PC-9 (cell line): ENCODE results near the gene AMBRA1. TPM values are rescaled to one million over a fixed set of nuclear protein-coding genes. Genes with fewer than 3 reads are reported as not detected.
A peak's percentile ranks its signal among the peaks of the same experiment; 100 is the strongest.
"Not testable (repeated sequence)": the region's sequence is repeated elsewhere in the genome, so short reads cannot be mapped to it uniquely, and the experiment has no call there.

Source experiments
- BruUV-seq: library from RNA; stranded (reverse); fragments of 400-500 nt; replicated peaks from 2 replicates; lab custom pipeline; 2021; lab: Mats Ljungman, UMichigan
- CTCF ChIA-PET: fragments of 300-600 bp; sonication (Branson Sonifier 250); formaldehyde crosslinking; loops from one replicate; lab custom pipeline; 2022; ENCODE audit warnings: antibody characterized with exemption; lab: Charles Lee
- POLR2A ChIA-PET: fragments of 300-600 bp; sonication (Branson Sonifier 250); formaldehyde crosslinking; loops from one replicate; lab custom pipeline; 2022; ENCODE audit warnings: antibody characterized with exemption; ENCODE audit not compliant: unreplicated experiment; lab: Charles Lee
- DNase-seq, 2 experiments: peaks; one replicate each; pipeline versions ENCODE4 v3.0.0 to v3.0.0-alpha.2; 2015 to 2022; ENCODE audit warnings: mixed read lengths in 1 of 2
- H2AFZ ChIP-seq: fragments of 200-600 bp; sonication (generic); 2 replicates; pipeline ENCODE4 v1.8.1; 2017; ENCODE audit warnings: antibody characterized with exemption
- H3F3A ChIP-seq: fragments of 200-600 bp; sonication (generic); 2 replicates; pipeline ENCODE4 v1.8.1; 2017; ENCODE audit warnings: antibody characterized with exemption, mild to moderate bottlenecking, low read depth; ENCODE audit not compliant: insufficient read depth
- H3K27ac ChIP-seq: fragments of 200-600 bp; sonication (generic); 2 replicates; pipeline ENCODE4 v1.6.1; 2016; ENCODE audit warnings: mixed run types
- H3K27me3 ChIP-seq: fragments of 200-600 bp; sonication (generic); 2 replicates; pipeline ENCODE4 v1.6.1; 2016; ENCODE audit warnings: low read depth, mixed run types; ENCODE audit not compliant: insufficient read depth
- H3K36me3 ChIP-seq: fragments of 200-600 bp; sonication (generic); 2 replicates; pipeline ENCODE4 v1.6.1; 2016; ENCODE audit warnings: low read depth, mixed run types
- H3K4me1 ChIP-seq: fragments of 200-600 bp; sonication (generic); replicated peaks from 2 replicates; pipeline ENCODE4 v1.6.1; 2016; ENCODE audit warnings: mixed run types; ENCODE audit not compliant: insufficient read depth
- H3K4me2 ChIP-seq: fragments of 200-600 bp; sonication (generic); 2 replicates; pipeline ENCODE4 v1.6.1; 2017; ENCODE audit warnings: mixed run types
- H3K4me3 ChIP-seq: fragments of 200-600 bp; sonication (generic); 2 replicates; pipeline ENCODE4 v1.6.1; 2016; ENCODE audit warnings: mixed run types
- H3K79me2 ChIP-seq: fragments of 200-600 bp; sonication (generic); 2 replicates; pipeline ENCODE4 v1.6.1; 2017; ENCODE audit warnings: low read depth, mixed run types
- H3K9me2 ChIP-seq: fragments of 200-600 bp; sonication (generic); 2 replicates; pipeline ENCODE4 v1.8.1; 2017; ENCODE audit warnings: mild to moderate bottlenecking; ENCODE audit not compliant: insufficient read depth
- H3K9me3 ChIP-seq: fragments of 200-600 bp; sonication (generic); 2 replicates; pipeline ENCODE4 v1.8.1; 2016; ENCODE audit warnings: low read depth; ENCODE audit not compliant: insufficient read depth
- H4K20me1 ChIP-seq: fragments of 200-600 bp; sonication (generic); 2 replicates; pipeline ENCODE4 v1.8.1; 2017; ENCODE audit not compliant: insufficient read depth
- EZH2 ChIP-seq: fragments of 200-600 bp; sonication (generic); IDR thresholded peaks from 2 replicates; pipeline ENCODE4 v1.8.0; 2017; ENCODE audit warnings: antibody characterized with exemption, low read depth
- intact Hi-C: fragments of 100-400 bp; cut with micrococcal nuclease; formaldehyde crosslinking; loops from one replicate; pipeline ENCODE4 v1.10.0; 2022; ENCODE audit not compliant: unreplicated experiment
- total RNA-seq: library from RNA; stranded (reverse); gene quantifications from 2 replicates; pipeline ENCODE4 v1.2.3, GENCODE V29; 2021
- TF ChIP-seq, protein P1 (sequence below): fragments of 200-600 bp; sonication (generic); conservative IDR thresholded peaks from 2 replicates; pipeline ENCODE4 v1.6.1; 2017; ENCODE audit warnings: mixed run types, antibody characterized with exemption, mild to moderate bottlenecking, moderate library complexity

AMBRA1 gene
- total RNA-seq, 1 experiment from 2014 or later = 41.4 TPM

DNA sequence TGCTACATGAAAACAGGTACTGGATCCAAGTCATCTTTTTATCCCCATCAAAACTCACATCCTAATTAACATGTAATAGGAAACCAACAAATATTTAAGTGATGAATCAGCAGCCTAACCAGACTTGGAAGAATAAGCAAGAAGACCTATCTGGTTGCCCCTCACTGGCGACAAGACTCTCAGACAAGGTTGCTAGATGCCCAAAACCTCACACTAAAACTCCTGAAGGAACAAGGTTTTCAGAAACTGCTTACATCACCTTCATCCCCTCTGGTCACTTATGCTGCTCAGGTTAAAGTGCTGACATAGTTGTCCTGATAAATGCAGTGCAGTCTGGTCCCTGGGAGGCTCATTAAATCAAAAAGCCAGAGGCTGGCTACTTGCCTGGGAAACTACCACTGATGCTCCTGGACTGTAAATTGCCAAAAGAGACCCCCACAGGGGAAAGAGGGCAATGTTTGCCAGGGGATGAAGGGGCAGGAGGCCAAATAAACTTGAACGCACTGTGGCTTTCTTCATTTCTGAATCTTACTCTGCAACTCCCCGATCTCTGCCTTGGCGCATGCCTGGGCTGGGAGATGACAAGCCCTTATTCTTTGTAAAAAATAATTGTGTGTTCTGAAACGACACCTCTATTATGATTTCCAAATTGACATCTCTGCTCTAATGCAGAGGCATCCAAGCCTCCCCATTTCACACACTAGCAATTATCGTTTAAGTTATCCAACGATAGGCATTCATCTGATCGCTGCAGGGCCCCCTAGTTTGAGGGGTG is 72.7 kb downstream of the AMBRA1 start:
- Histone ChIP-seq H3K9me2 (no peaks in the 10 kb centered on the region), H3K36me3 (no peaks in the 10 kb centered on the region), H3K79me2 (peaks cover 70% of the 10 kb centered on the region), H3K9me3 (no peaks in the 10 kb centered on the region), H3K4me1 (peaks cover 16% of the 10 kb centered on the region), H3F3A (peaks cover 9% of the 10 kb centered on the region), H3K27me3 (no peaks in the 10 kb centered on the region), H3K4me2 (peak overlapping the region; percentile 5; the same call in 1 of the 2 replicates), H2AFZ (no peak overlapping the region), H3K4me3 (no peak overlapping the region), H4K20me1 (peaks cover 37% of the 10 kb centered on the region), H3K27ac (peak overlapping the region; percentile 33; the same call in 1 of the 2 replicates)
- ChIA-PET CTCF (interaction anchor here (0.7 kb wide), 1 partner anchor 144 kb away, joined by 5 read pairs; no protein-coding TSS in a partner anchor), POLR2A (no interaction called here)
- no peak for TF ChIP-seq EZH2
- TF ChIP-seq, protein P1, sequence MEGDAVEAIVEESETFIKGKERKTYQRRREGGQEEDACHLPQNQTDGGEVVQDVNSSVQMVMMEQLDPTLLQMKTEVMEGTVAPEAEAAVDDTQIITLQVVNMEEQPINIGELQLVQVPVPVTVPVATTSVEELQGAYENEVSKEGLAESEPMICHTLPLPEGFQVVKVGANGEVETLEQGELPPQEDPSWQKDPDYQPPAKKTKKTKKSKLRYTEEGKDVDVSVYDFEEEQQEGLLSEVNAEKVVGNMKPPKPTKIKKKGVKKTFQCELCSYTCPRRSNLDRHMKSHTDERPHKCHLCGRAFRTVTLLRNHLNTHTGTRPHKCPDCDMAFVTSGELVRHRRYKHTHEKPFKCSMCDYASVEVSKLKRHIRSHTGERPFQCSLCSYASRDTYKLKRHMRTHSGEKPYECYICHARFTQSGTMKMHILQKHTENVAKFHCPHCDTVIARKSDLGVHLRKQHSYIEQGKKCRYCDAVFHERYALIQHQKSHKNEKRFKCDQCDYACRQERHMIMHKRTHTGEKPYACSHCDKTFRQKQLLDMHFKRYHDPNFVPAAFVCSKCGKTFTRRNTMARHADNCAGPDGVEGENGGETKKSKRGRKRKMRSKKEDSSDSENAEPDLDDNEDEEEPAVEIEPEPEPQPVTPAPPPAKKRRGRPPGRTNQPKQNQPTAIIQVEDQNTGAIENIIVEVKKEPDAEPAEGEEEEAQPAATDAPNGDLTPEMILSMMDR = no peak
- intact Hi-C loops = no loop called here
- peak; percentile 19 to 72 for DNase-seq
- BruUV-seq = no TSS peak

DNA sequence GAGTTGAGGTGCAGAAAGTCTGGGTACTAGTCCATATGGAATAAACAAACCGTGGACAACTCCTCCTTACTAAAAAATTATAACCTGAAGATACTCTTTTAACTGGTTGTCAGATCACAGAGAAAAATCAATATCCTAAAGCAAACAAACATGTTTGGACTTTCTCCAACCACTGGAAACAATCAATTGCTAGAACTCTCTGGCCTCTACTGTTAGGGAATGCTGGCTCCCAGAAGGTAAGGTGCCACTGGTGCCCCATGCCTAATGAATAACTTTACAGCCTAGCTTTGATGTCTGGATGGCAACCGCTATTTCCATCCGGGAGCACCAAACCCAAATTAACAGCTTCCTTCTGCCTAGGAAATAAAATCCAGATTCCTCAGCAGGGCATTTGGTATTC is 74.5 kb downstream of the AMBRA1 start:
- Histone ChIP-seq H3K9me2 (no peaks in the 10 kb centered on the region), H3K4me2 (no peak overlapping the region), H3K9me3 (no peaks in the 10 kb centered on the region), H3K4me3 (no peak overlapping the region), H2AFZ (no peak overlapping the region), H3K36me3 (no peaks in the 10 kb centered on the region), H3F3A (peaks cover 15% of the 10 kb centered on the region), H3K27me3 (no peaks in the 10 kb centered on the region), H3K79me2 (peaks cover 72% of the 10 kb centered on the region), H3K4me1 (peaks cover 16% of the 10 kb centered on the region), H4K20me1 (peaks cover 54% of the 10 kb centered on the region), H3K27ac (no peak overlapping the region)
- no TSS peak for BruUV-seq
- TF ChIP-seq EZH2 = no peak
- TF ChIP-seq, protein P1 = no peak
- intact Hi-C loops = no loop called here
- ChIA-PET POLR2A (no interaction called here), CTCF (no interaction called here)
- DNase-seq = no peak

DNA sequence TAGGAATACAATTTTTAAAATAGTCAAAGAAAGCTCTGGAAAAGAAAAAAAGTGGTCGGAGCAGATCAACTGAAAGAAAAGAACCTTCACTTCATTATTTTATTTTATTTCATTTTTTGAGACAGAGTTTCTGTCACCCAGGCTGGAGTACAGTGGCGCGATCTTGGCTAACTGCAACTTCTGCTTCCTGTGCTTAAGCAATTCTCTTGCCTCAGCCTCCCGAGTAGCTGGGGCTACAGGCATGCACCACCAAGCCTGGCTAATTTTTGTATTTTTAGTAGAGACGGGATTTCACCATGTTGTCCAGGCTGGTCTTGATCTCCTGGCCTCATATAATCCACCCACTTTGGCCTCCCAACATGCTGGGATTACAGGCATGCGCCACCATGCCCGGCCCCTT is 74.9 kb downstream of the AMBRA1 start:
- H3K4me1 ChIP-seq = peaks cover 16% of the 10 kb centered on the region
- CTCF ChIA-PET, H3K9me2 ChIP-seq, H3K4me2 ChIP-seq, H3K9me3 ChIP-seq, H3K27ac ChIP-seq, H2AFZ ChIP-seq, H3K36me3 ChIP-seq, H3K27me3 ChIP-seq, H3K4me3 ChIP-seq, DNase-seq, intact Hi-C loops, BruUV-seq: not testable (repeated sequence)
- peaks cover 70% of the 10 kb centered on the region for H3K79me2 ChIP-seq
- H3F3A ChIP-seq = peaks cover 15% of the 10 kb centered on the region
- H4K20me1 ChIP-seq = peaks cover 57% of the 10 kb centered on the region
- POLR2A ChIA-PET = interaction anchor here (0.7 kb wide), 1 partner anchor 11 kb away, joined by 30 read pairs; no protein-coding TSS in a partner anchor
